Fibroblast of skin of back (primary cell): ENCODE results near the gene HOTAIR.

Experiments used
- DNase-seq: peaks from one replicate; pipeline ENCODE4 v3.0.0-alpha.2; 2013

The HOTAIR gene

DNA sequence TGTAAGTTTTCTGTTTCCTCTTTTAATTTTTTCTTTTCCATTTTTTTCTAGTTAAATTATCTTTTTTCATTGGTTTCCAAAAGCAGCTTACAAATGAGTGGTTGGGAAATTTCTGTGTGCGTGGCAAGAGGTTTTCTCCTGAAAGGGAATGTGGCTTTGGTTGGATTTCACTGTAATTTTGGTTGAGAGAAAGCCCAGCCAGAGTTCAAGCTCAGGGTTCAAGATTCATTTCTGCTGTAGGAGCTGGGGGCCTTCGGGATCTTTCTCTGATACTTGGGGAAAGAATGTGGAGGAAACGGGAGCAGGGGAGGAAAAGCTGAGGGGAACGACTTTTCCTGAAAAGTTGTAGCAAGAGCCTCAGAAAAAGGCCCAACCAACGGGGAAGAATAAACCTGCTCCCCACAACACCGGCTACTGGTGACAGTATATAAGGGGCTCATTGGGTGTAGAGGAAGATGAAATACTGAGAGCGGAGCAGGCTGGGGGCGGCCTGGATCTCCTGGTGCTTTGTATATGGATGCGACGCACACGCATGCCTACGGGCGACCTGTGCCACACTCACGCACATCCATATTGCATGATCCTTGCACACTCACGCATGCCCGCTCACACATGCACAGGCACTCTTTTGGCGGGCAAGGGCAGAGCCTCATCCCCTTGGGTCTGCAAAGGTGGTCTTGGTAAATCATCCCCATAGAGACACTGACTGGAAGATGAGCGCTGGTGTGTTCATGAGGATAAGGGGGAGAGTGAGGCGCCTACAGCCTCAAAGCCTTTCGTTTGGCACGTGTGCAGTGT is 12.1 kb upstream of the HOTAIR start:
- DNase-seq: no peak

DNA sequence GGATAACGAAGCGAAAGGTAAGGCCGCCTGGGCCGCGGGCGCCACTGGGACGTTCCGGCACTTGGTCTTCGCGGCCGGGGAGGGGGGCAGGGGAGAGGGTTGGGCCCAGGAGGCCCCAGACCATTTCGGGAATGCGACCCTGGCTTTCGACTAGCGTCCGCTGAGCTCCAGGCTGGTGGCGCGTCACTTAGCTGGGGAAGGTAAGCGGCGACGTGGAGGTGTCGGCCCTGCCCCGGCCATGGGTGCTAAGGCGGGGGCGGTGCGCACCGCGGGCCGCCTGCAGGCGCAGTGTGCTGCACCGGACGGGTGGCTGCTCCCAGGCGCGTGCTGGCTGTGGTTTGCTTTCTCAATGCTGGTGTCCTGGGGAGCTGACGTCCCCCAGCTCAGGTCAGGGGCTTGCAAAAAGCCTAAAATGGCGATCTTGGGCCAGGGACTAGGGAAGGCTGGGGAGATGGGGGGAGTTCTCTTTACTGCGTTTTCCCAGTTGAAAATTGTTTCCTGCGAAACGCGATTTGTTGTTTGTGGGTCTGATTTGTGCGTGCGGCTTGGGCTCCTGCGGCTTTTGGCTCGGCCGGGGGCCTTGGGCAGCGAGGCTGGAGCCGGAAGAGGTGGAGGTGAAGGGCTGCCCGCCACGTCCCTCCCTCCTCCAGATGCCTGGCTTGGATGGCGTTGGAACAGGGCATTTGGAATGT is 11.4 kb upstream of the HOTAIR start:
- DNase-seq: no peak

DNA sequence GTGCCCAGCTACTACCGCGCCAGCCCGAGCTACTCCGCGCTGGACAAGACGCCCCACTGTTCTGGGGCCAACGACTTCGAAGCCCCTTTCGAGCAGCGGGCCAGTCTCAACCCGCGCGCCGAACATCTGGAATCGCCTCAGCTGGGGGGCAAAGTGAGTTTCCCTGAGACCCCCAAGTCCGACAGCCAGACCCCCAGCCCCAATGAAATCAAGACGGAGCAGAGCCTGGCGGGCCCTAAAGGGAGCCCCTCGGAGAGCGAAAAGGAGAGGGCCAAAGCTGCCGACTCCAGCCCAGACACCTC is 10.9 kb upstream of the HOTAIR start:
- DNase-seq: no peak

DNA sequence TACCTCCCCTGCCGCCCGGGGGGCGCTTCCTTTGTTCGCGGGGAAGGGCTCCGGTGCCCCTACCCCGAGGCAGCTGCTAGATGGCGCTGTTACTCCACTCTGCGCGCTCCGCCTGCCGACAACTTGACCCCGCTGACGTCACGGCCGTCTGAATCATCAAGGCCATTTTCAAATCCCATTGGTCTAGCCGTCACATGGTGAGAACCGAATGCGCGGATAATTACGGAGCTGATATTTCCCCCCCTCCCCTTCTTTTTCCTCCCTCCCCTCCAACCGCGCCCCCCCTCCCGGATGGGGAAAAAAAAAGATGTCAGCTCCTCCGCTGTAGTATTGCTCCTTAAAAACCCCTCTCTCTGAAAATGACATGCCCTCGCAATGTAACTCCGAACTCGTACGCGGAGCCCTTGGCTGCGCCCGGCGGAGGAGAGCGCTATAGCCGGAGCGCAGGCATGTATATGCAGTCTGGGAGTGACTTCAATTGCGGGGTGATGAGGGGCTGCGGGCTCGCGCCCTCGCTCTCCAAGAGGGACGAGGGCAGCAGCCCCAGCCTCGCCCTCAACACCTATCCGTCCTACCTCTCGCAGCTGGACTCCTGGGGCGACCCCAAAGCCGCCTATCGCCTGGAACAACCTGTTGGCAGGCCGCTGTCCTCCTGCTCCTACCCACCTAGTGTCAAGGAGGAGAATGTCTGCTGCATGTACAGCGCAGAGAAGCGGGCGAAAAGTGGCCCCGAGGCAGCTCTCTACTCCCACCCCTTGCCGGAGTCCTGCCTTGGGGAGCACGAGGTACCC is 10.3 kb upstream of the HOTAIR start, which contains the start of gene HOXC10:
Gene HOXC10 (plus strand): TSS at position 246 of the 791 bp plus-strand sequence. CDS start 114 bp downstream, at position 360.
- DNase-seq: peak; percentile 70

GRCh38 chr12:53983950-53984572 is 9.3 kb upstream of the HOTAIR start:
- no peak for DNase-seq

GRCh38 chr12:53983568-53983949 is 8.8 kb upstream of the HOTAIR start:
- DNase-seq: no peak

DNA sequence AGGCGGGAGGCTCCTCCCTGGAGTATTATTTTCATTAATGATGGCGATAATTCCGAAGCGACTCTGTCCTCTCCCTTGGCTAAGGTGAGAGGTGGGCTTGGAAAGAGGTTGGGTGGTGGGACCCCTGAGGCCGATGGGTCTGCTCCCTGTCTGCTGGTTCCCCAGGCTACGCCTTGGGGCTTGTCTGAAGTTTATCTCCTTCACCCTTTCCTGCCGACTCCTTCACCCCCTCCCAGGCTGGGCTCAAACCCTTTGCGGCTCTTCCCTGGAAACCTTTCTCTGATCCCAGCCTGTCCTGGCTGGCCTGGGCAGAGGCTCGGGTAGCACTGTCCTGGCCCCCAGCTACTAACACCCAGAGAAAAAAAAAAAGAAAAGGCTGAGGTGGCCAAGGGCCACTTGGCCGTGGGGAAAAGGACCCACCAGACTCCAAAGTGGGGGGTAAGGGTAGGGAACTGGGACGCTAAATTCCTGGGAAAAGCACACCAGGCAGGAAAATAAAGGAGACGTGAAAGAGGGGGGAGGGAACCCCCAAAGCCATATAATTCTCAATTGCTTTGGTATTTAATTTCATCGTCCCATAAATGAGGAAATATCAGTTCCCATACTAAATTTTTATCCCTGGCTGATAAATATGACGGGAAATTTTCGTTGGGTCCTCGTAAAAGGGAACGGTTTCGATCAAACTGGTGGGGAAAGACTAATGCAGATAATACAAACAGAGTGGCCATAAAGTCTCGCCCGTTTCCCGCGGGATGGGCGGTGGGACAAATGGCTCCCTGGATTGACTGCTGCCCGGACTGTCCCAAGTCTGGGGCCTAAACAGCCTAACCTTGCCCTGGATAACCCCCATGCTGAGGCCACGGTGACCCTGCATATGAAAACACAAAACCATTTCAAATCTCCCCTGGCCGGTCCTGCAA is 8.2 kb upstream of the HOTAIR start:
- DNase-seq: no peak

DNA sequence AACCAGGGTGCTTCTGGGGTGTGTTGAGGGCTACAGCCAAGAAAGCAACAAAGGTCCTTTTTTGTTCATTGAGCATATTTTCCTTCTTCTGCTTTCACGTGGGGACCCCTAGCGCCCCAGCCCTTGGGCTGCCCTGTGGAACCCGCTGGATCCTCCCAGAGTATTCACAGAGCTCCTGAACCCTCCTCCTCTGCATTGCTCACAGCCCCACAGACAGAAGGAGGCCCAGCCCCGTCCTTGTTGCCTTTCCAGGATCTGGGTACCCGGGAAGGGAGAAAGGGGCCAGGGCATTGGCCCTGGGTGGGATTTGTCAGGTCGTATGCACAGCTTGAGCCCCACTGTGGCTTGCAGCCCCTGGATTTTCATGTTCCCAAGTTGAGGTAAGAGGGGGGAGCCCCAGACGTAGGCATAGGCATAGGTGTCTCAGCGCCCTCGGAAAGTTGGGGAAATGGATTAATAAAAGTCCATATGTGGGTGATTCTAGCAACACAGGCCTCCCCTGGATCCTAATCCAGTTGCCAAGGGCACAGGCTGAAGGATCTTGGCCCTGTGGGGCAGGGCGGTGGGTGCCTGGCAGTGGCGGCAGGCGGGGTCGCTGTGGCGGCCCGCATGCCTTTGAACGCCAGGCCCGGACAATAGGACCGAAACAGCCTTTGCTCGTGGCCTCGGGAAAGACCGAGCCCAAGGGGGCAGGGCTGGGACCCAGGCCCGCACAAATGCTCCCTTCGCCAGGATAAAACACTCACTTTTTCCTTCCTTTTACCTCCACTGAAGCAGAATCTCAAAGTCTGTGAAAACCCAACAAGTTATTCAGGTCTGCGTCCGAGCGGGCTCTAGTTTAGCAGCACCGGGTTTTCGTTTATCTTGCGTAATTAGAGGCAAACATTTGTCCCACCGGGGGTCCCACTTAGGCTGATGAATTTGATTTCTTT is 7.1 kb upstream of the HOTAIR start:
- no peak for DNase-seq

GRCh38 chr12:53980802-53981496 is 6.2 kb upstream of the HOTAIR start:
- DNase-seq: no peak

DNA sequence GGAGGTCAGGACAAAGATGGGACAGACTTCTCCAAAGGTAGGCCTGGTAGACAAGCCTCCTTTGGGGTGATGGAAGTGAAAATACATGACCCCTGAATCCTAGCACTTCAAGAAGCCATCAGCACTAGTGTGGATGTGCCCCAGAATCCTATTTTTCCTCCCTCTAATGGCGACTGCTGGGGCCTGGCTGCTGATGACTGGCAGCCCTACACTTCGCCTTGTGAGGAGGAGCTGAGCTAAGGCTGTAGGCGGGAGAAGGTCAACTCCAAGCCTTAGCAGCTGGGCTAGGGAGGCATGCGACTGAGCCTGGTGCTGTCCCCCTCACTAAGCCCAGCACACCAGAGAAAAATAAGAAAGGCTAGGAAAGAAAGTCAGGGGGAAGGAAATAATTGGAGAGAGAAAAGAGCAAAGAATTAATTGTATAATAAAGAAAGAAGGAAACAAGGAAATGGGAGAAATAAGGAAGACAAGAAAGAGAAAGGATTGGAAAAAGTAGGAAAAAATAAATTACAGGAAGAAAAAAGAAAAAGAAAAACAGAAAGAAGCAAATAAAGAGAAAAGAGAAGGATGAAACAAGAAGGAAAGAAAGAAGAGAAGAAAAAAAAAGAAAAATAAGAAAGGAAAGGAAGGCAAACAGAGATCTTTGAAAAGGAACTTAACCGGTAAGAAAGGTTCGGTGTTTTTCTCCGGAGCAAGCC is 5.5 kb upstream of the HOTAIR start:
- DNase-seq: no peak

DNA sequence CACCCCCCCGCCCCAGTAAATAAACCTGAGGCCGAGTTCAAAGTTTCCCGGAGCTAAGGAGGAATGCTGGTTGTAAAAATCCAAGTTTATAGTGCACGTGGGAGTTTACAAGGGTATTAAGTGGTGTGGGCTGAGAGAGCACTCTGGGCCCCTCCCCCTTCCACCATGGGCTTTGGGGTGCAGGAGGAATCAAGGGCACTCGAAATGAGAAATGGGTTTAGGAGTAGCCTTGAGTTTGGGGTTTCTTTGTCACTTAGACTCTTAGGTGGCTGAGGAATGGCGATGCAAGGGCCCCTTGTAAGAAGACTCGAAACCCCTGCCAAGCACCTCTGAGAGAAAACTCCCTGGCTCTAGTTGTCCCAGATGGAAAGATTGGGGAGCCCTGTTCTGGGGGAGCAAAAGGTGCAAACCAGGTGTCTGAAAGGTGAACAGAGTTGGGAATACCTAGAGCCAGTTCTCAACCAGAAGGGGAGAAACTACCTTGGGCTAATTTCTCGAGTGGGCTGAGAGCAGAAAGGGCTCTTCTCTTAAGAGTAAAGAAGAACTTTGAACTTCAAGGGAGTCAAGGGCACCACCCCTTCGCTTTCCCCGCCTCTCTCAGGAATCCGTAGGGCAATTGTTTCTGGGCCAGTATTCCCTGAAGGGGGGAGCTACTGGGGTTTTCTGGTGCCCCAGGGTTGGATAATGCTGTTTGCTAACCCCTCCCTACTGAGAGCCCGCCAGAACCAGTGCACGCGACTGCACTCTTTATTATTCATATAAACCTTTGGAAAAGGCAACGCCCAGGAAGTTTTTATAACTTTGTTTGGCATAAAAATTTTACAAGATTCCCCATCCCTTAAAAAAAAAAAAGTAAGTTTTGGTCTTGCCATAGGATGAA is 4.0 kb upstream of the HOTAIR start:
- no peak for DNase-seq

DNA sequence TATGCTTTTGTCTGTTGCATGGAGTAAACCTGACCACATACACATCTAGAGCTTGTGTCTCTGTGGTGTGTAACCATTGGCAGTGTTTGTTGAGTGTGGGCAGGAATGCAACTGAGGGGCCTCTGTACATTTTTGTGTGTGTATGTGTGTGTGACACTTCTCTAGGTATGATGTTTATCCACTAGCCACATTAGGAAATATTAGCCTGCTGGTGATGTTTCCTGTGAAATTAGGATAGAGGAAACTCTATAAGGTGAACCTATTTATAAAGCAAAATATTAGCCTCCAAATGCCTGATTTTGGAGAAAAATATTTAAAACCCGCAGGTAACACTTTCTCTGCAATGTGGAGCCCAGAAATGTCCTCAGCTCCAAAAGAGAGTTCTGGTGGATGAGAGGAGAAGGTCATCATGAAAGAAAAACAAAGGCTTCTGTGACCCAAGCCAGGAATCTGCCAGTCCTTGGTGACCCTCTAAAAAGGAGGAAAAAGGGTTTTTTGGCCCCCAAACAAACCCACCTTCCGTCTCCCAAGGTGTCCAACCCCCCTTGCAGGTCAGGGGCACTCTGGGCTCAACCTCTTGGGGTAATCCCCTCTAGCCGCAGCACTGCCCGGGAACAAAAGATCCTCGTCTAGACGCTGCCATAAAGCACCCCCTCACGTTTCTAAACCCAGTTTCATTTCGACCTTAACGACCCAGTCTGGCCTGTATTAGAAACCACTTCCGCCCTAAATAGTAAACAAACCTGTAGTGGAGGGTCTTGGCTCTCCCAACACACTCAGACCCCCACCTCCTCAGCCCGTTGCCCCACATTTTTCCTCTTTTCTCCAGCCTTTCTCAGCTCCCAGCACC is 3.1 kb upstream of the HOTAIR start:
- no peak for DNase-seq

DNA sequence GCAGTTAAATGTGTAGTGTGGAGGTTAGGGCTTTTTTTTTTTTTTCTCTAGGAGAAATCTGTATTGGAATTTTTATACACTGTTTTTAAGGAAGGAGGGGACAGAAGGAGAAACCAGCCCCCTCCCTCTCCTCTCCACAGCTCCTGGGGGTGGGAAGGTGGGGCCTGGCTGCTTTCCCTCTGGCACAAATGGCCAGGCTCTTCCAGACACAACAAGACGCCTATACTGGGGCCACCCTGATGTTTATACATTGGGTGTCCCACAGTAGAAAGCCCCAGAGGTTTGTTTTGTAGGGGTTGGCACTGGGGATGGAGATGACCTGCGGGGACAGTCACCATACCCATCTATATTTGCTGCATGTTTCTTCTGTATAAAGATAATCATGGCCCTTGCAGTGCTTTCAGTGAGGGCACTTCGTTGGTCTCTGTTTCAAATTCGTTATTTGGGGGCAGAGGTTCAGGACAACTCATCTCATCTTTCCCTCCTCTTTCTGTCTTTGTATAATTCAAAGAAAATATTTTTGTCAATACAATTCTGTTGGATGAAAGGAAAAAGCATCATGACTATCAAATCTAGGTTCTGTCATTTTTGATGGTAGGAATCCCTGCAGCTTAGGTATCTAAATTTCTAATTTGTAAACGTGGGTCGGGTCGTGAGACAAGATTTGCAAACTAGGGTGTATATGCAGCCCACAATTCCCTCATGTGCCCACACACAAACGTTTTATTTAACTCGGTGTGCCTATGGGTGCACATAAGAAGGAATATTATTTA is 2.3 kb upstream of the HOTAIR start:
- DNase-seq: no peak

DNA sequence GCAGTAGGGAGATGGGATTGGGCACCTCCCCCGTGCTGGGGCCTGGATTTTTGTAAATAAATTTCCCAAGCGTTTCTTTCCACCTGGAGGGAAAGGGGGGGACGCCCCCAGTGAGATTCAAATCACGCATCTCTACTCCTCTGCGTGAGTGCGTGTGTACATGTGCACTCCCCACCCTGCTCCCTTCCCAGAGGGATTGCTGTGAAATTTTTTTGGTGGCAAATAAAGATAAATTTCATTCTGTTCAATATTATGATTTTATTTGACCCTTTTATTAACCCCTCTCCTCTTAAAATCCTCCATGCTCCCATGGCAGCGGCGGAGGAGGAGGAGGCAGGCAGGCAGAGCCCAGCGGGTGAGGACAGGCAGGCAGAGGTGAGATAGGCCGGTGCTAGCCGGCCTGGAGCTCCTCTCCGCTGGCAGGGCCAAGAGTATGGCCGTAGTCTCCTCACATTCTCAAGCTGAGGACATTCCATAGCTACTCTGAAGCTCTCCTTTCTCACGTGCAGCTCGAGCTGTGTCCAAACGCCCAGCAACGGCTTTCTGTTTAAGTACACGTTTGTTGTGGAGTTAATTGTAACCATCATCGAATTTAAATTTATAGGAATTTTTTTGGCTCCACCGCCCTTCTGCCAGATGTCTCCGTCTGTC is 1.5 kb upstream of the HOTAIR start:
- no peak for DNase-seq

DNA sequence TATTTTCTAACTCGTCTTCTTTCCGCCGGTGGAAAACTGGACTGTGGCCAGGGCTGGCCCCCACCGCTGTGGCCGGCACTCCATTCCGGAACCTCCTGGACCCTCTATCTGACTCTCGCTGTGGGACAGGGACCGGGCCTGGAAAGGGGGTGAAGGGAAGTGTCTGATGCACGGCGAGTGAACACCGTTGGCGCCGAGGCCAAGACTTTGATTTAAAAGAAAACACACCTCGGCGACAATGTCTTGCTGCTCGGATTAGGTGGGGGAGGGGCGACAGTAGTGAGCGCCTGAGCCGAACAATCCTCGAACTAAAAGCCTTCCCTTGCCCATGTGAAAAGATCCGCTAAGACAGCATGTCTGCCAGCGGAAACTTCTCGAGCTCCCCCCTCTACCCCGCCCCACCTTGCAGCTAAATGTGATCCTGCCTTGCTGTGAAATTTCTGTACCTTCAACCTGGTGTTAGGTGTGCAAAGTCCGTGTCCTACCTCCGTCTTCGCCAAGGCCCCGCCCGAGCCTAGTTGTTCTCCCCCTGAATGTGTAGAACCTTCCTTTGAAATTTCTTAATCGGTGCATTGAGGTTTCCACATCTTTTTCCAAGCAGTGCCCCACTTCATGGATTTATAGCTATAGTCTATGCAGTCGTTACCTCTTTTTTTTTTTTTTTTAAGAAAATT is 862 bp upstream of the HOTAIR start:
- DNase-seq: no peak
